Keratinocyte (primary cell): Measurements from ENCODE around the gene SPATS2L. TPM values are rescaled to one million over a fixed set of nuclear protein-coding genes. Genes with fewer than 3 reads are reported as not detected.

Experiments used
- DNase-seq: peaks from one replicate; pipeline ENCODE4 v3.0.0-alpha.2; 2011; ENCODE audit warnings: low read depth, missing footprints, low spot score
- FAIRE-seq: peaks from 2 replicates; lab custom pipeline; 2011; peaks lifted over from hg19 to GRCh38; lab: Jason Lieb, UNC
- H2AFZ ChIP-seq: 2 replicates; pipeline ENCODE4 v1.6.0; 2012; ENCODE audit warnings: low read length, control low read depth, inconsistent platforms; ENCODE audit not compliant: control insufficient read depth
- H3K27ac ChIP-seq: 2 replicates; pipeline ENCODE4 v1.5.1; 2011; ENCODE audit warnings: low read length; ENCODE audit not compliant: control insufficient read depth, insufficient read depth
- H3K27me3 ChIP-seq: 3 replicates; pipeline ENCODE4 v1.6.0; 2011; ENCODE audit warnings: low read length; ENCODE audit not compliant: control insufficient read depth, insufficient read depth; ENCODE audit errors: extremely low read depth
- H3K36me3 ChIP-seq, 2 experiments: 2 replicates in 1 of 2; 3 replicates in 1 of 2; pipeline ENCODE4 v1.5.1; 2011; ENCODE audit warnings: low read length in 2 of 2, mild to moderate bottlenecking in 1 of 2; ENCODE audit not compliant: control insufficient read depth in 2 of 2, insufficient read depth in 2 of 2; ENCODE audit errors: extremely low read depth in 1 of 2
- H3K4me1 ChIP-seq: 3 replicates; pipeline ENCODE4 v1.5.1; 2011; ENCODE audit warnings: low read length; ENCODE audit not compliant: control insufficient read depth, insufficient read depth; ENCODE audit errors: extremely low read depth
- H3K4me2 ChIP-seq: 3 replicates; pipeline ENCODE4 v1.6.0; 2011; ENCODE audit warnings: low read depth, low read length; ENCODE audit not compliant: control insufficient read depth, insufficient read depth; ENCODE audit errors: extremely low read depth
- H3K4me3 ChIP-seq, 3 experiments: fragments of 200-600 bp in 1 of 3; sonication (generic) in 1 of 3; 2 replicates in 2 of 3; 3 replicates in 1 of 3; pipeline ENCODE4 v1.5.1; 2011 to 2016; ENCODE audit warnings: low read length in 3 of 3, mild to moderate bottlenecking in 3 of 3, control low read depth in 2 of 3, inconsistent platforms in 1 of 3, low read depth in 1 of 3, mixed read lengths in 1 of 3, mixed run types in 1 of 3, moderate library complexity in 1 of 3; ENCODE audit not compliant: control insufficient read depth in 2 of 3, insufficient read depth in 2 of 3; ENCODE audit errors: extremely low read depth in 1 of 3
- H3K79me2 ChIP-seq: 2 replicates; pipeline ENCODE4 v1.6.0; 2012; ENCODE audit warnings: low read length; ENCODE audit not compliant: control insufficient read depth, insufficient read depth
- H3K9ac ChIP-seq: 3 replicates; pipeline ENCODE4 v1.6.0; 2011; ENCODE audit warnings: low read length; ENCODE audit not compliant: control insufficient read depth, insufficient read depth; ENCODE audit errors: extremely low read depth
- H3K9me1 ChIP-seq: 3 replicates; pipeline ENCODE4 v1.6.0; 2011; ENCODE audit warnings: low read length; ENCODE audit not compliant: control insufficient read depth, insufficient read depth; ENCODE audit errors: extremely low read depth
- H3K9me3 ChIP-seq: 2 replicates; pipeline ENCODE4 v1.5.1; 2012; ENCODE audit warnings: low read depth, low read length; ENCODE audit not compliant: control insufficient read depth
- H4K20me1 ChIP-seq: 3 replicates; pipeline ENCODE4 v1.6.0; 2011; ENCODE audit warnings: low read length; ENCODE audit not compliant: control insufficient read depth, insufficient read depth; ENCODE audit errors: extremely low read depth
- EZH2 ChIP-seq: IDR thresholded peaks from one replicate; pipeline ENCODE4 v1.6.1; 2012; ENCODE audit warnings: inconsistent platforms, mild to moderate bottlenecking, low read length, moderate library complexity
- dilution Hi-C: fragments of 300-500 bp; cut with MboI; formaldehyde crosslinking; loops from one replicate; pipeline ENCODE4 v1.7.0; 2020; ENCODE audit warnings: low sequenced_read_pairs; ENCODE audit not compliant: extremely low pct_ligation_motif_present
- polyA plus RNA-seq, 5 experiments: library from polyadenylated mRNA; depleted of rRNA in 3 of 5; stranded (reverse) in 3 of 5; stranded (forward) in 1 of 5; unstranded in 1 of 5; fragments of >200 nt; gene quantifications; 1 replicate in 1 of 5; 2 replicates in 3 of 5; 3 replicates in 1 of 5; pipeline versions ENCODE4 v1.2.1 to v1.2.3, GENCODE V29; 2011 to 2012; ENCODE audit warnings: missing spikeins in 2 of 5, low read depth in 1 of 5, low replicate concordance in 1 of 5
- TF ChIP-seq, protein P1 (sequence below), 3 experiments: IDR thresholded peaks in 1 of 3; conservative IDR thresholded peaks in 1 of 3; optimal IDR thresholded peaks in 1 of 3; 2 replicates in 2 of 3; 3 replicates in 1 of 3; pipeline versions ENCODE3 to v1.5.1; 2011; ENCODE audit warnings: low read length in 3 of 3, mild to moderate bottlenecking in 3 of 3, moderate library complexity in 2 of 3, control low read depth in 1 of 3, inconsistent platforms in 1 of 3; ENCODE audit not compliant: insufficient read depth in 2 of 3; ENCODE audit errors: extremely low read depth in 1 of 3

The SPATS2L gene
- polyA plus RNA-seq, 1 donor (not counting 4 experiments of a cell fraction or from before 2014, with no cell fraction given): 95.3 TPM

DNA sequence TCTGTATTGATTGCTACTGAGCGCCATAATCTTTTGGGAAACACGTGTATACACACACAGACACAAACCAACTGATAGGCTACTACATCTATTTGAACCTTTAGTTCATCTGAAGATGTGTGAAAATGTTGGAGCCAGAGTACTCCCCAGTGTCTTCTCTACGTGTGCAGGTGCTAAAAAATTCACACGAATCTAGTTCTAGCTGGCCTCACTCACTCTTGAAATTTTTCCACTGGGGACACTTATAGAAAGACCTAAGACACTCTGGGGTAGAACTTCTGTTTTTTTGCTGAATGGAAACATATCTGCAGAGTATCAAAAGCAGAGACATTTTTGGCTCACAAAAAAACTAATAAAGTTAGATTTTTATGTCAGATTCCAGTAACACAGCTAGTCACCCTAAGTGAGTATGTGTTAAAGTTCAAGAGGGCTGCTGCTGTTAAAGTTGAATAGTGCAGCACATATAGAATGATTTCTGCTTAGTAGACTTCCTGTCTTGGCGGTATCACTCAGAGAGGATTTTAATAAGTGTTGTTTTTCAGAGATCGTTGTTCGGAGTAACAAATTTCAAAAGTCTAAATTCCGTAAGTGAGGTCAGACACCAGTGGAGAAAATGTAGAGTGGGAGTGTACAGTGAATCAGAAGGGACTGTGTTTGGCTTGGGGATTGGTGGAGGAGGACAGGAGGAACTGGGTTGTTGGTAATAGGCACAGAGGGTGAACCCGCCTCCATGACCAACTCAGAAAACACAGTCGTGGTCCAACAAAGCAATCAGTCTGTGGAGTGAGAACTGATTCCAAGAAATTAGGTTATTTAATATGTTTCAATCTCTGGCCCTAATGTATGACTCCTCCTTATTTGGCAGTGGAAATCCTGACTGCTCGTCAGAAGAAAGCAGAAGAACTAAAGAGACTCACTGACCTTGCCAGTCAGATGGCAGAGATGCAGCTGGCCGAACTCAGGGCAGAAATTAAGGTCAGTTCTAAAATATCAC, 160.2 kb downstream of the SPATS2L start:
- no peak for FAIRE-seq
- no peak overlapping the region for H3K4me3 ChIP-seq
- H3K27ac ChIP-seq: no peak overlapping the region

DNA sequence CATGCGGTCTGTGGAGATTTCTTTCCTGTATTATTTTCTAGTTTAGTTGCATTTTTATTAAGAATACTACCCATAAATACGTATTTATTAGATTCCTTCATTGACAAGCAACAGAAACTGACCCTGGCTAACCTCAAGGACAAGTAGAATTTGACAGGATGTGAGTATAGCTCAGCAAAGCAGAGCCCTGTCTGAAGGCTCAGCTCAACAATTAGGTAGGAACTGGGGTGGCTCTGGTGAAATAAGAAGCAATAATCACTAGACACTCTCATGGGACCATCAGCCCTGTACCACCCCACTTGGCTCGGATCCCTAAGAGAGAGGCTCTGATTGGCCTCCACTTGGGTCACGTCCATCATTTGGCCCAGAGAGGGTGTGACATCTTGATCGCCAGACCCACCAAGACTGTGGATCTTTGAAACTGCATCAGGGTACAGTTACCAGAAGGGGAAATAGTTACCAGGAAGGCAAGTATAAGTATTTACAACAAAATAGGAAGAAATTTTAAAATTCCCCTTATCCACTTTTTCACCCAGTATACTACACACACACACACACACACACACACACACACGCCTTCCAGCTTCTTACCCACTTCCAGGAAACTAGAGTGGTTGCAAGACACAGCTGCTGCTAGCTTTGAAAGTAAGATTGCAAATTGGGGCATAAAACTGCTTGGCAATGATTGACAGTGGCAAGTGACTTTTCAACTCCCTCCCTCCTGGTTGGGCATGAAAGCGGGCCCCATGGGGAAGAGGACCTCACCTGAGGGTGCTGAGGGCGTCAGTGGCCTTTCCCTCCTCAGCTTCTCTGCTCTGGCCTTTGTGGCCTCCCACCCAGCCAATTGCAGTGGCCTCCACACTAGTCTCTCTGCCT, 161.6 kb downstream of the SPATS2L start:
- no peaks in the 10 kb centered on the region for H3K27me3 ChIP-seq
- no peak overlapping the region for H3K9ac ChIP-seq
- no peak overlapping the region for H3K27ac ChIP-seq
- FAIRE-seq (no peak), DNase-seq (no peak)
- no peak overlapping the region for H3K4me3 ChIP-seq
- H3K9me1 ChIP-seq: no peaks in the 10 kb centered on the region
- H3K79me2 ChIP-seq: no peaks in the 10 kb centered on the region
- no peaks in the 10 kb centered on the region for H3K4me1 ChIP-seq
- H3K9me3 ChIP-seq: no peaks in the 10 kb centered on the region
- dilution Hi-C loops: no loop called here
- H2AFZ ChIP-seq: no peak overlapping the region
- no peak for TF ChIP-seq EZH2
- TF ChIP-seq, protein P1, sequence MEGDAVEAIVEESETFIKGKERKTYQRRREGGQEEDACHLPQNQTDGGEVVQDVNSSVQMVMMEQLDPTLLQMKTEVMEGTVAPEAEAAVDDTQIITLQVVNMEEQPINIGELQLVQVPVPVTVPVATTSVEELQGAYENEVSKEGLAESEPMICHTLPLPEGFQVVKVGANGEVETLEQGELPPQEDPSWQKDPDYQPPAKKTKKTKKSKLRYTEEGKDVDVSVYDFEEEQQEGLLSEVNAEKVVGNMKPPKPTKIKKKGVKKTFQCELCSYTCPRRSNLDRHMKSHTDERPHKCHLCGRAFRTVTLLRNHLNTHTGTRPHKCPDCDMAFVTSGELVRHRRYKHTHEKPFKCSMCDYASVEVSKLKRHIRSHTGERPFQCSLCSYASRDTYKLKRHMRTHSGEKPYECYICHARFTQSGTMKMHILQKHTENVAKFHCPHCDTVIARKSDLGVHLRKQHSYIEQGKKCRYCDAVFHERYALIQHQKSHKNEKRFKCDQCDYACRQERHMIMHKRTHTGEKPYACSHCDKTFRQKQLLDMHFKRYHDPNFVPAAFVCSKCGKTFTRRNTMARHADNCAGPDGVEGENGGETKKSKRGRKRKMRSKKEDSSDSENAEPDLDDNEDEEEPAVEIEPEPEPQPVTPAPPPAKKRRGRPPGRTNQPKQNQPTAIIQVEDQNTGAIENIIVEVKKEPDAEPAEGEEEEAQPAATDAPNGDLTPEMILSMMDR (optimal IDR thresholded peaks at IDR 0.05 in 1 of 3, IDR thresholded peaks at IDR 0.05 in 1 of 3, conservative IDR thresholded peaks at IDR 0.05 in 1 of 3; ENCODE audit: extremely low read depth in 1 of 3, insufficient read depth in 2 of 3, low read length in 3 of 3): no peak
- peaks cover 7 to 21% of the 10 kb centered on the region in 2 experiments for H3K36me3 ChIP-seq
- H3K4me2 ChIP-seq: no peak overlapping the region
- H4K20me1 ChIP-seq: no peaks in the 10 kb centered on the region

More for the DNA sequence above, 160.2 kb downstream of the SPATS2L start:
- no peaks in the 10 kb centered on the region for H3K9me1 ChIP-seq
- TF ChIP-seq, protein P1 (optimal IDR thresholded peaks at IDR 0.05 in 1 of 3, IDR thresholded peaks at IDR 0.05 in 1 of 3, conservative IDR thresholded peaks at IDR 0.05 in 1 of 3; ENCODE audit: extremely low read depth in 1 of 3, insufficient read depth in 2 of 3, low read length in 3 of 3): no peak
- no peak for TF ChIP-seq EZH2
- no peaks in the 10 kb centered on the region for H3K79me2 ChIP-seq
- no peaks in the 10 kb centered on the region for H3K9me3 ChIP-seq
- H3K36me3 ChIP-seq: peaks cover 13 to 20% of the 10 kb centered on the region in 2 experiments
- dilution Hi-C loops: no loop called here
- H2AFZ ChIP-seq: no peak overlapping the region
- H3K27me3 ChIP-seq: no peaks in the 10 kb centered on the region
- no peak for DNase-seq
- no peaks in the 10 kb centered on the region for H4K20me1 ChIP-seq
- H3K4me1 ChIP-seq: no peaks in the 10 kb centered on the region
- H3K4me2 ChIP-seq: no peak overlapping the region
- H3K9ac ChIP-seq: no peak overlapping the region
